SK-N-SH (cell line): ENCODE data around the gene ACTR8. TPM values are rescaled to one million over a fixed set of nuclear protein-coding genes. Genes with fewer than 3 reads are reported as not detected.
"Not testable (repeated sequence)": the region's sequence is repeated elsewhere in the genome, so short reads cannot be mapped to it uniquely, and the experiment has no call there.

Experiments
- CTCF ChIA-PET: fragments of 300-600, 350-600 bp; formaldehyde crosslinking; extraction: SDS; loops from one replicate; lab custom pipeline; 2021; lab: Yijun Ruan, JAX
- POLR2A ChIA-PET: fragments of 350-600 bp; sonication (Branson Sonifier 250); formaldehyde crosslinking; extraction: SDS; loops from one replicate; lab custom pipeline; 2020; ENCODE audit warnings: antibody characterized with exemption, inconsistent platforms; lab: Yijun Ruan, JAX
- DNase-seq: peaks from one replicate; pipeline ENCODE4 v3.0.0; 2012
- H2AFZ ChIP-seq: fragments of 200-600 bp; sonication (generic); 2 replicates; pipeline ENCODE4 v1.8.1; 2016; ENCODE audit warnings: antibody characterized with exemption, mild to moderate bottlenecking, low read depth
- H3F3A ChIP-seq: fragments of 200-600 bp; sonication (generic); replicated peaks from 2 replicates; pipeline ENCODE3; 2016; ENCODE audit warnings: antibody characterized with exemption, mild to moderate bottlenecking; ENCODE audit not compliant: insufficient read depth
- H3K27ac ChIP-seq, 2 experiments: fragments of 200-500 bp in 1 of 2; fragments of 200-600 bp in 1 of 2; sonication (Bioruptor generic) in 1 of 2; sonication (generic), shearing (Covaris generic) in 1 of 2; 2 replicates each; pipeline versions ENCODE4 v1.5.1 to v1.6.1; 2014 to 2016; ENCODE audit warnings: low read depth in 2 of 2, inconsistent platforms in 1 of 2, low read length in 1 of 2, mild to moderate bottlenecking in 1 of 2, mixed read lengths in 1 of 2
- H3K27me3 ChIP-seq: fragments of 200-600 bp; sonication (generic), shearing (Covaris generic); 2 replicates; pipeline ENCODE4 v1.6.1; 2016; ENCODE audit warnings: mixed run types; ENCODE audit not compliant: insufficient read depth
- H3K36me3 ChIP-seq, 2 experiments: fragments of 200-500 bp in 1 of 2; fragments of 200-600 bp in 1 of 2; sonication (Bioruptor generic) in 1 of 2; sonication (generic) in 1 of 2; replicated peaks in 1 of 2; 2 replicates each; pipeline versions ENCODE3 to v1.5.1; 2014 to 2016; ENCODE audit warnings: low read length in 1 of 2, mild to moderate bottlenecking in 1 of 2; ENCODE audit not compliant: insufficient read depth in 2 of 2, control insufficient read depth in 1 of 2
- H3K4me1 ChIP-seq, 2 experiments: fragments of 200-500 bp in 1 of 2; fragments of 200-600 bp in 1 of 2; sonication (Bioruptor generic) in 1 of 2; sonication (generic), shearing (Covaris generic) in 1 of 2; 2 replicates each; pipeline versions ENCODE4 v1.5.1 to v1.6.1; 2014 to 2016; ENCODE audit warnings: low read depth in 1 of 2, low read length in 1 of 2, mixed run types in 1 of 2; ENCODE audit not compliant: insufficient read depth in 2 of 2, control insufficient read depth in 1 of 2
- H3K4me2 ChIP-seq: fragments of 200-600 bp; sonication (generic), shearing (Covaris generic); 2 replicates; pipeline ENCODE4 v1.6.1; 2017; ENCODE audit warnings: mixed run types
- H3K4me3 ChIP-seq, 2 experiments: fragments of 200-500 bp in 1 of 2; fragments of 200-600 bp in 1 of 2; sonication (Bioruptor generic) in 1 of 2; sonication (generic), shearing (Covaris generic) in 1 of 2; 2 replicates each; pipeline versions ENCODE4 v1.5.1 to v1.8.1; 2014 to 2016; ENCODE audit warnings: low read depth in 2 of 2, inconsistent platforms in 1 of 2, low read length in 1 of 2, mild to moderate bottlenecking in 1 of 2, mixed read lengths in 1 of 2, moderate library complexity in 1 of 2
- H3K79me2 ChIP-seq: fragments of 200-600 bp; sonication (generic); 2 replicates; pipeline ENCODE4 v1.8.1; 2017; ENCODE audit warnings: mild to moderate bottlenecking; ENCODE audit not compliant: insufficient read depth
- H3K9ac ChIP-seq: fragments of 200-600 bp; sonication (generic); 2 replicates; pipeline ENCODE4 v1.6.1; 2017; ENCODE audit warnings: mixed run types
- H3K9me2 ChIP-seq: fragments of 200-600 bp; sonication (generic); 2 replicates; pipeline ENCODE4 v1.6.1; 2017; ENCODE audit warnings: mixed run types
- H3K9me3 ChIP-seq: fragments of 200-600 bp; sonication (generic); 2 replicates; pipeline ENCODE4 v1.6.1; 2017; ENCODE audit warnings: mixed run types, mild to moderate bottlenecking, moderate library complexity
- H4K20me1 ChIP-seq: fragments of 200-600 bp; sonication (generic); 2 replicates; pipeline ENCODE4 v1.6.1; 2017; ENCODE audit warnings: mild to moderate bottlenecking, mixed run types; ENCODE audit not compliant: insufficient read depth
- CHD2 ChIP-seq: fragments of 150-350 bp; IDR thresholded peaks from 2 replicates; pipeline ENCODE4 v1.6.1; 2018; ENCODE audit warnings: low read length; ENCODE audit not compliant: partially characterized antibody
- EZH2phosphoT487 ChIP-seq: fragments of 200-600 bp; sonication (generic); IDR thresholded peaks from 2 replicates; pipeline ENCODE4 v1.6.1; 2017; ENCODE audit warnings: low read depth, mixed run types, mild to moderate bottlenecking, antibody characterized with exemption, moderate library complexity, borderline replicate concordance
- FOSL2 ChIP-seq: IDR thresholded peaks from 2 replicates; pipeline ENCODE4 v1.4.0; 2012; ENCODE audit warnings: low read depth, mild to moderate bottlenecking, moderate library complexity, borderline replicate concordance
- FOXJ3 ChIP-seq: sonication (generic); formaldehyde crosslinking; IDR thresholded peaks from 2 replicates; pipeline ENCODE4 v1.5.1; 2020; ENCODE audit warnings: mild to moderate bottlenecking, missing genetic modification reagents
- GATA2 ChIP-seq: sonication (generic); formaldehyde crosslinking; IDR thresholded peaks from 2 replicates; pipeline ENCODE4 v1.5.0; 2020; ENCODE audit warnings: mild to moderate bottlenecking, missing genetic modification reagents
- JUND ChIP-seq: IDR thresholded peaks from 2 replicates; pipeline ENCODE4 v1.4.0; 2012
- MEF2A ChIP-seq: IDR thresholded peaks from 2 replicates; pipeline ENCODE4 v1.4.0; 2012; ENCODE audit warnings: low read depth, borderline replicate concordance
- NFIC ChIP-seq: IDR thresholded peaks from 2 replicates; pipeline ENCODE4 v1.4.0; 2012; ENCODE audit warnings: borderline replicate concordance
- NRF1 ChIP-seq: IDR thresholded peaks from 2 replicates; pipeline ENCODE4 v1.6.1; 2012; ENCODE audit warnings: low read depth, mild to moderate bottlenecking, low read length
- RAD21 ChIP-seq: IDR thresholded peaks from 2 replicates; pipeline ENCODE4 v1.6.1; 2012; ENCODE audit warnings: mild to moderate bottlenecking, low read length
- SMC3 ChIP-seq: IDR thresholded peaks from 2 replicates; pipeline ENCODE4 v1.6.1; 2012; ENCODE audit warnings: low read depth, low read length, improper control_type of control experiment
- TEAD4 ChIP-seq: IDR thresholded peaks from 2 replicates; pipeline ENCODE4 v1.4.0; 2012; ENCODE audit warnings: mild to moderate bottlenecking, borderline replicate concordance; ENCODE audit not compliant: insufficient read depth
- USF2 ChIP-seq: fragments of 150-350 bp; IDR thresholded peaks from 2 replicates; pipeline ENCODE4 v1.6.1; 2017; ENCODE audit warnings: antibody characterized with exemption, low read length, low read depth, borderline replicate concordance
- YY1 ChIP-seq: IDR thresholded peaks from 2 replicates; pipeline ENCODE4 v1.4.0; 2012; ENCODE audit warnings: low read depth, mild to moderate bottlenecking
- ZBTB33 ChIP-seq: IDR thresholded peaks from 2 replicates; pipeline ENCODE4 v1.4.0; 2012; ENCODE audit warnings: low read depth, borderline replicate concordance
- WGBS: methylation state at CpG from one replicate; pipeline ENCODE4 v1.1.6; 2017; ENCODE audit warnings: low lambda C conversion rate; 5-methylcytosine and 5-hydroxymethylcytosine counted together
- polyA plus RNA-seq, 3 experiments: library from polyadenylated mRNA; depleted of rRNA; stranded (reverse); fragments of >200 nt; gene quantifications; 2 replicates each; pipeline ENCODE4 v1.2.3, GENCODE V29; 2012
- TF ChIP-seq, protein P1 (sequence below): fragments of 150-350 bp; IDR thresholded peaks from 2 replicates; pipeline ENCODE4 v1.6.1; 2016; ENCODE audit warnings: mild to moderate bottlenecking, low read depth, low read length
- TF ChIP-seq, protein P2 (sequence below): IDR thresholded peaks from 2 replicates; pipeline ENCODE4 v1.4.0; 2012; ENCODE audit warnings: low read depth, borderline replicate concordance
- TF ChIP-seq, protein P3 (sequence below): fragments of 200-600 bp; sonication (generic); IDR thresholded peaks from 2 replicates; pipeline ENCODE4 v1.6.1; 2017; ENCODE audit warnings: antibody characterized with exemption, mild to moderate bottlenecking, moderate library complexity
- TF ChIP-seq, protein P4 (sequence below): IDR thresholded peaks from 2 replicates; pipeline ENCODE4; 2012

Gene ACTR8
- polyA plus RNA-seq, 1 of the 3 experiments (the other 2 are of a cell fraction), result 17.7 TPM

DNA sequence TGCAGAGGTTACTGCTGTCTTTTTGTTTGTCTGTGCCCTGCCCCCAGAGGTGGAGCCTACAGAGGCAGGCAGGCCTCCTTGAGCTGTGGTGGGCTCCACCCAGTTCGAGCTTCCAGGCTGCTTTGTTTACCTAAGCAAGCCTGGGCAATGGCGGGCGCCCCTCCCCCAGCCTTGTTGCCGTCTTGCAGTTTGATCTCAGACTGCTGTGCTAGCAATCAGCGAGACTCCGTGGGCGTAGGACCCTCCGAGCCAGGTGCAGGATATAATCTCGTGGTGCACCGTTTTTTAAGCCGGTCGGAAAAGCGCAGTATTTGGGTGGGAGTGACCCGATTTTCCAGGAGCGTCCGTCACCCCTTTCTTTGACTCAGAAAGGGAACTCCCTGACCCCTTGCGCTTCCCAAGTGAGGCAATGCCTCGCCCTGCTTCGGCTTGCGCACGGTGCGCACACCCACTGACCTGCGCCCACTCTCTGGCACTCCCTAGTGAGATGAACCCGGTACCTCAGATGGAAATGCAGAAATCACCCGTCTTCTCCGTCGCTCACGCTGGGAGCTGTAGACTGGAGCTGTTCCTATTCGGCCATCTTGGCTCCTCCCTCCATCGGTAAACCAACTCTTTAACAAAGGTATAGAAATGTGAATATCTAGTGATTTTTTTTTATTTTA lies 45.4 kb upstream of the ACTR8 start:
- POLR2A ChIA-PET, H3K27me3 ChIP-seq, H3K27ac ChIP-seq, H4K20me1 ChIP-seq, DNase-seq, H3K9ac ChIP-seq, H3K9me3 ChIP-seq, H3K4me1 ChIP-seq, H3K9me2 ChIP-seq, H3K79me2 ChIP-seq, H3K4me3 ChIP-seq, H3F3A ChIP-seq, H3K36me3 ChIP-seq, H3K4me2 ChIP-seq, H2AFZ ChIP-seq: not testable (repeated sequence)
- WGBS, result 65% methylated on average over 29 of the region's 30 CpGs
- CTCF ChIA-PET, result interaction anchor here (3.4 kb wide), 1 partner anchor 11 kb away, joined by 24 read pairs; no protein-coding TSS in a partner anchor

DNA sequence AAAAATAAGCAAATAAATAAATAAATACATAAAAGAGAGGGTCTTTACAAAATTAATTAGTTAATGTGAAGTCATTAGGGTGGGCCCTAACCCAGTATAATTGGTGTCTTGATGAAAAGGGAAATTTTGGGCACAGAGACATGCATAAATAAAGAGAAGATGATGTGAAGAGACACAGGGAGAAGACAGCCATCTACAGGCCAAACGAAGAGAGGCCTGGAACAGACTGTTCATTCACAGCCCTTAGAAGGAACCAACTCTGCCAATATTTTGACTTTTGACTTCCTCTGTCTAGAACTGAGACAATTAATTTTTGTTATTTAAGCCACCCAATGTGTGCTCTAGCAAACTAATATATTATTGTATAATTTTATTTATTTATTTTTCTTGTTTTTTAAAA lies 39.3 kb upstream of the ACTR8 start:
- Histone ChIP-seq H3K9ac (no peak overlapping the region), H3K36me3 (no peaks in the 10 kb centered on the region), H3F3A (no peaks in the 10 kb centered on the region), H3K9me2 (no peaks in the 10 kb centered on the region), H3K27ac (no peak overlapping the region), H3K4me1 (no peaks in the 10 kb centered on the region), H3K4me3 (no peak overlapping the region), H3K79me2 (no peaks in the 10 kb centered on the region), H3K27me3 (no peaks in the 10 kb centered on the region), H3K4me2 (no peak overlapping the region), H2AFZ (no peak overlapping the region), H4K20me1 (no peaks in the 10 kb centered on the region), H3K9me3 (no peaks in the 10 kb centered on the region)
- POLR2A ChIA-PET, result no interaction called here
- WGBS, result 4% methylated on average over 1 of the region's 1 CpG
- TF ChIP-seq SMC3, result peak; percentile 16; the same call in 1 of the 2 replicates
- no peak for TF ChIP-seq ZBTB33
- TF ChIP-seq, protein P1, sequence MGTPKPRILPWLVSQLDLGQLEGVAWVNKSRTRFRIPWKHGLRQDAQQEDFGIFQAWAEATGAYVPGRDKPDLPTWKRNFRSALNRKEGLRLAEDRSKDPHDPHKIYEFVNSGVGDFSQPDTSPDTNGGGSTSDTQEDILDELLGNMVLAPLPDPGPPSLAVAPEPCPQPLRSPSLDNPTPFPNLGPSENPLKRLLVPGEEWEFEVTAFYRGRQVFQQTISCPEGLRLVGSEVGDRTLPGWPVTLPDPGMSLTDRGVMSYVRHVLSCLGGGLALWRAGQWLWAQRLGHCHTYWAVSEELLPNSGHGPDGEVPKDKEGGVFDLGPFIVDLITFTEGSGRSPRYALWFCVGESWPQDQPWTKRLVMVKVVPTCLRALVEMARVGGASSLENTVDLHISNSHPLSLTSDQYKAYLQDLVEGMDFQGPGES, result no peak
- TF ChIP-seq, protein P2, sequence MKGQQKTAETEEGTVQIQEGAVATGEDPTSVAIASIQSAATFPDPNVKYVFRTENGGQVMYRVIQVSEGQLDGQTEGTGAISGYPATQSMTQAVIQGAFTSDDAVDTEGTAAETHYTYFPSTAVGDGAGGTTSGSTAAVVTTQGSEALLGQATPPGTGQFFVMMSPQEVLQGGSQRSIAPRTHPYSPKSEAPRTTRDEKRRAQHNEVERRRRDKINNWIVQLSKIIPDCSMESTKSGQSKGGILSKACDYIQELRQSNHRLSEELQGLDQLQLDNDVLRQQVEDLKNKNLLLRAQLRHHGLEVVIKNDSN, result no peak
- TF ChIP-seq TEAD4, result no peak
- TF ChIP-seq FOSL2, result no peak
- TF ChIP-seq YY1, result no peak
- TF ChIP-seq EZH2phosphoT487, result no peak
- no peak for TF ChIP-seq GATA2 (CRISPR knock-in tag)
- no peak for TF ChIP-seq CHD2
- no peak for TF ChIP-seq NFIC
- no peak for TF ChIP-seq NRF1
- TF ChIP-seq MEF2A, result no peak
- no peak for TF ChIP-seq FOXJ3 (CRISPR knock-in tag)
- no peak for TF ChIP-seq USF2
- TF ChIP-seq, protein P3, sequence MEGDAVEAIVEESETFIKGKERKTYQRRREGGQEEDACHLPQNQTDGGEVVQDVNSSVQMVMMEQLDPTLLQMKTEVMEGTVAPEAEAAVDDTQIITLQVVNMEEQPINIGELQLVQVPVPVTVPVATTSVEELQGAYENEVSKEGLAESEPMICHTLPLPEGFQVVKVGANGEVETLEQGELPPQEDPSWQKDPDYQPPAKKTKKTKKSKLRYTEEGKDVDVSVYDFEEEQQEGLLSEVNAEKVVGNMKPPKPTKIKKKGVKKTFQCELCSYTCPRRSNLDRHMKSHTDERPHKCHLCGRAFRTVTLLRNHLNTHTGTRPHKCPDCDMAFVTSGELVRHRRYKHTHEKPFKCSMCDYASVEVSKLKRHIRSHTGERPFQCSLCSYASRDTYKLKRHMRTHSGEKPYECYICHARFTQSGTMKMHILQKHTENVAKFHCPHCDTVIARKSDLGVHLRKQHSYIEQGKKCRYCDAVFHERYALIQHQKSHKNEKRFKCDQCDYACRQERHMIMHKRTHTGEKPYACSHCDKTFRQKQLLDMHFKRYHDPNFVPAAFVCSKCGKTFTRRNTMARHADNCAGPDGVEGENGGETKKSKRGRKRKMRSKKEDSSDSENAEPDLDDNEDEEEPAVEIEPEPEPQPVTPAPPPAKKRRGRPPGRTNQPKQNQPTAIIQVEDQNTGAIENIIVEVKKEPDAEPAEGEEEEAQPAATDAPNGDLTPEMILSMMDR, result peak; percentile 47
- TF ChIP-seq, protein P4, sequence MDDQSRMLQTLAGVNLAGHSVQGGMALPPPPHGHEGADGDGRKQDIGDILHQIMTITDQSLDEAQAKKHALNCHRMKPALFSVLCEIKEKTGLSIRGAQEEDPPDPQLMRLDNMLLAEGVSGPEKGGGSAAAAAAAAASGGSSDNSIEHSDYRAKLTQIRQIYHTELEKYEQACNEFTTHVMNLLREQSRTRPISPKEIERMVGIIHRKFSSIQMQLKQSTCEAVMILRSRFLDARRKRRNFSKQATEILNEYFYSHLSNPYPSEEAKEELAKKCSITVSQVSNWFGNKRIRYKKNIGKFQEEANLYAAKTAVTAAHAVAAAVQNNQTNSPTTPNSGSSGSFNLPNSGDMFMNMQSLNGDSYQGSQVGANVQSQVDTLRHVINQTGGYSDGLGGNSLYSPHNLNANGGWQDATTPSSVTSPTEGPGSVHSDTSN, result no peak
- TF ChIP-seq JUND, result no peak
- TF ChIP-seq RAD21, result peak; percentile 60
- CTCF ChIA-PET, result interaction anchor here (0.7 kb wide), 1 partner anchor 577 kb away, joined by 3 read pairs; no protein-coding TSS in a partner anchor
- peak; percentile 7 for DNase-seq
